Gastrocnemius medialis (tissue), 4 donors: ENCODE measurements around the gene PRKACG.

Experiments
- CTCF ChIP-seq, 5 experiments: fragments of 450-650 bp in 3 of 5; fragments of 200-600 bp in 2 of 5; sonication (generic) in 2 of 5; IDR thresholded peaks in 4 of 5; conservative IDR thresholded peaks in 1 of 5; 1 replicate in 4 of 5; 2 replicates in 1 of 5; pipeline ENCODE4 v1.5.1; 2016 to 2019; ENCODE audit warnings: antibody characterized with exemption in 5 of 5, mild to moderate bottlenecking in 3 of 5, moderate library complexity in 3 of 5
- POLR2A ChIP-seq, 2 donors: fragments of 450-650 bp; IDR thresholded peaks; one replicate each; pipeline ENCODE4 v1.6.1; 2017; ENCODE audit warnings: antibody characterized with exemption in 2 of 2, mild to moderate bottlenecking in 2 of 2, moderate library complexity in 2 of 2

GRCh38 chr9:68969538-68969937 is 44.4 kb downstream of the PRKACG start:
- TF ChIP-seq CTCF (IDR thresholded peaks at IDR 0.05 in 4 of 5, conservative IDR thresholded peaks at IDR 0.05 in 1 of 5), result no peak
- no peak for TF ChIP-seq POLR2A (IDR thresholded peaks at IDR 0.05)
